SU-DHL-6 (cell line): ENCODE data around the gene SEPTIN1.

ENCODE experiments used
- EZH2phosphoT487 ChIP-seq: fragments of 200-600 bp; sonication (generic), shearing (Covaris generic); conservative IDR thresholded peaks from 2 replicates; pipeline ENCODE4 v1.6.1; 2018; ENCODE audit warnings: mild to moderate bottlenecking, antibody characterized with exemption, low read length, moderate library complexity, mixed read lengths
- TF ChIP-seq, protein P1 (sequence below): fragments of 200-600 bp; sonication (generic); IDR thresholded peaks from one replicate; pipeline ENCODE4 v1.5.1; 2017; ENCODE audit warnings: antibody characterized with exemption, mild to moderate bottlenecking, low read length, moderate library complexity; ENCODE audit not compliant: insufficient read depth, poor library complexity, severe bottlenecking

DNA sequence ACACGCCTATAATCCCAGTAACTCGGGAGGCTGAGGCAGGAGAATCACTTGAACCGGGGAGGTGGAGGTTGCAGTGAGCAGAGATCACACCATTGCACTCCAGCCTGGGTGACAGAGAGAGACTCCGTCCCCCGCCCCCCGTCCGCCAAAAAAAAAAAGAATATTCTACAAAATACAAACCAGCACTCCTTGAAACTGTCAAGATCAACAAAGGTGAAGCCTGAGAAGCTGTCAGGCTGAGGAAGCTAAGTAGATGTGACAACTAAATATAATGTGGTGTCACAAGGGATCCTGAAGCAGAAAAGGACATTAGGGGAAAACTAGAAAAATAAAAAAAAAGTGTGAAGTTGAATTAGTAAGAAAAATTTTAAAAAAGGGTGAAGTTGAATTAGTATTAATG, 33.4 kb downstream of the SEPTIN1 start:
- TF ChIP-seq, protein P1, sequence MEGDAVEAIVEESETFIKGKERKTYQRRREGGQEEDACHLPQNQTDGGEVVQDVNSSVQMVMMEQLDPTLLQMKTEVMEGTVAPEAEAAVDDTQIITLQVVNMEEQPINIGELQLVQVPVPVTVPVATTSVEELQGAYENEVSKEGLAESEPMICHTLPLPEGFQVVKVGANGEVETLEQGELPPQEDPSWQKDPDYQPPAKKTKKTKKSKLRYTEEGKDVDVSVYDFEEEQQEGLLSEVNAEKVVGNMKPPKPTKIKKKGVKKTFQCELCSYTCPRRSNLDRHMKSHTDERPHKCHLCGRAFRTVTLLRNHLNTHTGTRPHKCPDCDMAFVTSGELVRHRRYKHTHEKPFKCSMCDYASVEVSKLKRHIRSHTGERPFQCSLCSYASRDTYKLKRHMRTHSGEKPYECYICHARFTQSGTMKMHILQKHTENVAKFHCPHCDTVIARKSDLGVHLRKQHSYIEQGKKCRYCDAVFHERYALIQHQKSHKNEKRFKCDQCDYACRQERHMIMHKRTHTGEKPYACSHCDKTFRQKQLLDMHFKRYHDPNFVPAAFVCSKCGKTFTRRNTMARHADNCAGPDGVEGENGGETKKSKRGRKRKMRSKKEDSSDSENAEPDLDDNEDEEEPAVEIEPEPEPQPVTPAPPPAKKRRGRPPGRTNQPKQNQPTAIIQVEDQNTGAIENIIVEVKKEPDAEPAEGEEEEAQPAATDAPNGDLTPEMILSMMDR = no peak
- no peak for TF ChIP-seq EZH2phosphoT487
